A673 (cell line): ENCODE data around the gene MAPK12. TPM values are rescaled to one million over a fixed set of nuclear protein-coding genes. Genes with fewer than 3 reads are reported as not detected.

Experiments used
- BruUV-seq: library from RNA; stranded (reverse); fragments of 400-500 nt; replicated peaks from 2 replicates; lab custom pipeline; 2021; lab: Mats Ljungman, UMichigan
- CTCF ChIA-PET: fragments of 300-600 bp; sonication (Branson Sonifier 250); formaldehyde crosslinking; loops from one replicate; lab custom pipeline; 2022; ENCODE audit warnings: antibody characterized with exemption; lab: Charles Lee
- POLR2A ChIA-PET: fragments of 300-600 bp; sonication (Branson Sonifier 250); formaldehyde crosslinking; loops from one replicate; lab custom pipeline; 2022; ENCODE audit warnings: antibody characterized with exemption; ENCODE audit not compliant: low non-redundant PET; lab: Charles Lee
- DNase-seq: peaks from one replicate; pipeline ENCODE4 v3.0.0-alpha.2; 2015; ENCODE audit warnings: low spot score
- H3K27ac ChIP-seq: fragments of 200-600 bp; sonication (generic); 2 replicates; pipeline ENCODE4 v1.5.1; 2016; ENCODE audit warnings: mixed run types, low read depth, mild to moderate bottlenecking, mixed read lengths, antibody characterized with exemption, low read length; ENCODE audit not compliant: poor library complexity, severe bottlenecking
- H3K27me3 ChIP-seq: fragments of 200-600 bp; sonication (generic); replicated peaks from 2 replicates; pipeline ENCODE4 v1.6.1; 2017; ENCODE audit warnings: mixed run types, low read depth, mild to moderate bottlenecking, mixed read lengths, antibody characterized with exemption, low read length; ENCODE audit not compliant: insufficient read depth, poor library complexity
- H3K36me3 ChIP-seq: fragments of 200-600 bp; sonication (generic); 2 replicates; pipeline ENCODE4 v1.6.1; 2016; ENCODE audit warnings: mixed run types, mild to moderate bottlenecking, mixed read lengths, antibody characterized with exemption, low read length; ENCODE audit not compliant: insufficient read depth, poor library complexity, severe bottlenecking
- H3K4me1 ChIP-seq: fragments of 200-600 bp; sonication (generic); 2 replicates; pipeline ENCODE4 v1.6.1; 2017; ENCODE audit warnings: mixed run types, mild to moderate bottlenecking, mixed read lengths, antibody characterized with exemption, low read length; ENCODE audit not compliant: insufficient read depth, poor library complexity, severe bottlenecking
- H3K4me3 ChIP-seq: fragments of 200-600 bp; sonication (generic); 2 replicates; pipeline ENCODE4 v1.5.1; 2016; ENCODE audit warnings: low read depth, mixed run types, mild to moderate bottlenecking, mixed read lengths, low read length; ENCODE audit not compliant: poor library complexity, severe bottlenecking
- H3K9me3 ChIP-seq: fragments of 200-600 bp; sonication (generic); 2 replicates; pipeline ENCODE4 v1.6.1; 2016; ENCODE audit warnings: mixed run types, low read depth, mild to moderate bottlenecking, mixed read lengths, antibody characterized with exemption, low read length; ENCODE audit not compliant: poor library complexity, severe bottlenecking
- EZH2 ChIP-seq: fragments of 200-600 bp; sonication (generic); IDR thresholded peaks from 2 replicates; pipeline ENCODE4 v1.6.1; 2017; ENCODE audit warnings: borderline replicate concordance, low read depth, mild to moderate bottlenecking, mixed read lengths, antibody characterized with exemption, low read length; ENCODE audit not compliant: poor library complexity, severe bottlenecking
- intact Hi-C: fragments of 100-400 bp; cut with micrococcal nuclease; formaldehyde crosslinking; loops from one replicate; pipeline ENCODE4 v1.10.0; 2022; ENCODE audit not compliant: unreplicated experiment
- total RNA-seq: library from RNA; stranded (reverse); gene quantifications from 2 replicates; pipeline ENCODE4 v1.2.3, GENCODE V29; 2021
- TF ChIP-seq, protein P1 (sequence below): fragments of 300-800, 200-600 bp; sonication (generic); conservative IDR thresholded peaks from 2 replicates; pipeline ENCODE4 v1.5.1; 2017; ENCODE audit warnings: low read depth, mild to moderate bottlenecking, antibody characterized with exemption, low read length, moderate library complexity, mixed read lengths

MAPK12 gene
- total RNA-seq, 1 experiment from 2014 or later, result 20.8 TPM

GRCh38 chr22:50292643-50293440 lies 31.4 kb upstream of the MAPK12 start:
- TF ChIP-seq EZH2, result no peak
- TF ChIP-seq, protein P1, sequence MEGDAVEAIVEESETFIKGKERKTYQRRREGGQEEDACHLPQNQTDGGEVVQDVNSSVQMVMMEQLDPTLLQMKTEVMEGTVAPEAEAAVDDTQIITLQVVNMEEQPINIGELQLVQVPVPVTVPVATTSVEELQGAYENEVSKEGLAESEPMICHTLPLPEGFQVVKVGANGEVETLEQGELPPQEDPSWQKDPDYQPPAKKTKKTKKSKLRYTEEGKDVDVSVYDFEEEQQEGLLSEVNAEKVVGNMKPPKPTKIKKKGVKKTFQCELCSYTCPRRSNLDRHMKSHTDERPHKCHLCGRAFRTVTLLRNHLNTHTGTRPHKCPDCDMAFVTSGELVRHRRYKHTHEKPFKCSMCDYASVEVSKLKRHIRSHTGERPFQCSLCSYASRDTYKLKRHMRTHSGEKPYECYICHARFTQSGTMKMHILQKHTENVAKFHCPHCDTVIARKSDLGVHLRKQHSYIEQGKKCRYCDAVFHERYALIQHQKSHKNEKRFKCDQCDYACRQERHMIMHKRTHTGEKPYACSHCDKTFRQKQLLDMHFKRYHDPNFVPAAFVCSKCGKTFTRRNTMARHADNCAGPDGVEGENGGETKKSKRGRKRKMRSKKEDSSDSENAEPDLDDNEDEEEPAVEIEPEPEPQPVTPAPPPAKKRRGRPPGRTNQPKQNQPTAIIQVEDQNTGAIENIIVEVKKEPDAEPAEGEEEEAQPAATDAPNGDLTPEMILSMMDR, result no peak
- no peak for DNase-seq
- BruUV-seq, result no TSS peak
- intact Hi-C loops, result no loop called here
- peak overlapping the region; percentile 41 for H3K4me3 ChIP-seq
- H3K9me3 ChIP-seq, result no peaks in the 10 kb centered on the region
- peaks cover 37% of the 10 kb centered on the region for H3K36me3 ChIP-seq
- H3K27ac ChIP-seq, result peak overlapping the region; percentile 93
- CTCF ChIA-PET, result interaction anchor here (0.6 to 1.1 kb wide), 3 partner anchors 29 to 37 kb away, joined by 3 to 6 read pairs (median 5); no protein-coding TSS in a partner anchor
- POLR2A ChIA-PET, result no interaction called here
- H3K27me3 ChIP-seq, result no peaks in the 10 kb centered on the region
- H3K4me1 ChIP-seq, result peaks cover 37% of the 10 kb centered on the region

GRCh38 chr22:50289942-50290630 lies 28.6 kb upstream of the MAPK12 start:
- TF ChIP-seq EZH2, result no peak
- TF ChIP-seq, protein P1, result no peak
- H3K27ac ChIP-seq, result peak overlapping the region; percentile 67
- peaks cover 60% of the 10 kb centered on the region for H3K36me3 ChIP-seq
- H3K4me3 ChIP-seq, result no peak overlapping the region
- intact Hi-C loops, result no loop called here
- no peaks in the 10 kb centered on the region for H3K27me3 ChIP-seq
- H3K9me3 ChIP-seq, result no peaks in the 10 kb centered on the region
- CTCF ChIA-PET, result no interaction called here
- no peak for DNase-seq
- H3K4me1 ChIP-seq, result peaks cover 31% of the 10 kb centered on the region
- BruUV-seq, result TSS peak; percentile 50
- POLR2A ChIA-PET, result no interaction called here

- TF ChIP-seq EZH2, result no peak
- TF ChIP-seq, protein P1, result no peak
- Histone ChIP-seq H3K4me3 (no peak overlapping the region), H3K9me3 (no peaks in the 10 kb centered on the region), H3K4me1 (peaks cover 23% of the 10 kb centered on the region), H3K27ac (no peak overlapping the region), H3K27me3 (no peaks in the 10 kb centered on the region), H3K36me3 (peaks cover 65% of the 10 kb centered on the region)
- intact Hi-C loops, result no loop called here
- ChIA-PET CTCF (no interaction called here), POLR2A (no interaction called here)
- BruUV-seq, result no TSS peak
- no peak for DNase-seq
Observed at GRCh38 chr22:50289151-50289941, 27.9 kb upstream of the MAPK12 start.
